Glomerular visceral epithelial cell (primary cell): Measurements from ENCODE around the gene KRTAP10-11.

Experiments used
- DNase-seq: peaks from one replicate; pipeline ENCODE4 v3.0.0-alpha.2; 2016; ENCODE audit errors: extremely low spot score

Gene KRTAP10-11

DNA sequence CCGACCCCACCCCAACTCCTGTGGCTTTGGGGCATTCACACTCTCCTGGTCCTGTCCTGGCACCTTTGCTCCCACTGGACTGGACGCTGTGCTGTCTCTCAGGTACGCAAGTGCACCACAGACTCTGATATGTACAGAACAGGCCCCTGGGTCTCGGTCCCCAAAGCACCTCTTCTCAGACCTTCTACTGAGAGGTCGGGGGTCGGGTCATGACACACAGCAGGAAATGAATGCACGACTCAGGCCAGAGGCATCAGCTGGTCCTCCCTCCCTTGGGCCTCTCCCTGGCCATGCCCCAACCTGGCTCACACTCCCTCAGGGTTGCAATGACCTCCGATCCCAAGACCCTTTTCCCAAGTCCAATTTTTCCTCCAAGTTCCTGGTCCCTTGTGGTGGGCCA, 49.0 kb downstream of the KRTAP10-11 start:
- DNase-seq: no peak

DNA sequence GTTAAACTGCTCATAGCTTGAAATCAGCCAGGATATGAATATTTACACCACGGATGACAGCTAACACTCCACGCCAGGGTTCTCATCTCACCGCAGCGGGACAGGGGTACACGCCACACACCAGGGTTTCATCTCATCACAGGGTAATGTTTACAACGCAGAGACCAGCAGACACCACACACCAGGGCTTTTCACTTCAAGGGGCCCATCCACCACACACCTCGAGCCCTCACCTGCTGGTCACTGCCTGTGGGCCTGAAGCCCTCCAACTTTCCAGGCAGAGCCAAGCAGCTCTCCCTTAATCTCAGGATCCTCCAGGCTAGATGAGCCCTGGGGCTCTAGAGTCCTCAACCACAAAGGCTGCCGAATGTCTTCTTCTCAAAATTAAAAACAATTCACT, 49.4 kb downstream of the KRTAP10-11 start:
- DNase-seq: no peak

- DNase-seq: no peak
Measured at GRCh38 chr21:44696572-44696971, 50.4 kb downstream of the KRTAP10-11 start.
